Erythroblast (primary cell): ENCODE measurements around the gene DRC3.

Source experiments
- GATA1 ChIP-seq: IDR thresholded peaks from 2 replicates; pipeline ENCODE4 v1.6.1; 2011; ENCODE audit warnings: low read depth, mild to moderate bottlenecking, control low read depth, low read length, moderate library complexity
- POLR2A ChIP-seq: IDR thresholded peaks from 2 replicates; pipeline ENCODE4 v1.6.1; 2011; ENCODE audit warnings: mild to moderate bottlenecking, low read length

DNA sequence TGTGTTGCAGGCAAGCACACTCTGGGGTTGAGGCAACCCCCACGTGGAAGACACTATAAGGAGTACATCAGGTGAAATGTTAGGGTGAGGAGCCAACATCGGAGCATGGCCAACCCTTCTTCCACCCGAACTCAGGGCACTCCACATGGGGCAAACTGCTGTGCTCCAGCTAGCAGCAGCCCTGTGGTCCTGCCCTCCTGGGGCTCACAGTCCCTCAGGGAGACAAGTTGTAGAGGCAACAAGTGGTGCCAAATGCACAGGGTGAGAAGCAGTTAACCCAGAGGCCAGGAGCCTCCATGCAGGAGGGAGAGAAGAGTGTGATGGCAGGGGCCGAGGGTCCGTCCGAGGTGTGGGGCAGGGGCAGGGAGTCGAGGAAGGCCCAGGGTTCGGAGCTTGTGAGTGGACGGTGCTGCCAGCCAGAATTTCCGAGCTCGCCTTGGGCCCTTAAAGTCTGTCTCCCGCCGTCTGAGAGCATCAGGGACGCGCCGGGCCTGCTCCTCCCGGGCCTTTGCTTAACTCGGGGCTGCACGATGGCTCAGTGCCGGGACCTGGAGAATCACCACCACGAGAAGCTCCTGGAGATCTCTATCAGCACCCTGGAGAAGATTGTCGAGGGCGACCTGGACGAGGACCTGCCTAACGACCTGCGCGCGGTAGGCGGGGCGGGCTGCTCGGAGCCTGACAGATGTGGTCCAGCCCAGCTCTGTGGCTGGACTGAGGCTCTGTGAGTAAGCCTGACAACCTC lies 34.0 kb downstream of the DRC3 start:
- TF ChIP-seq POLR2A (no peak), GATA1 (no peak)
